K562 (cell line): ENCODE data around the gene C1orf105. TPM values are rescaled to one million over a fixed set of nuclear protein-coding genes. Genes with fewer than 3 reads are reported as not detected.

Experiments used
- MED1 ChIP-seq: sonication (generic); formaldehyde crosslinking; IDR thresholded peaks from 2 replicates; pipeline ENCODE4 v1.8.1; 2023; ENCODE audit warnings: missing genetic modification reagents, borderline replicate concordance
- polyA plus RNA-seq, 8 experiments: library from polyadenylated mRNA; depleted of rRNA in 4 of 8; stranded (reverse) in 5 of 8; unstranded in 3 of 8; fragments of >200 nt; fragmentation: Nextera tagmentation in 2 of 8; fragmentation: Illumina TruSeq in 1 of 8; extraction: Ambion mirVana in 2 of 8; extraction: Trizol in 1 of 8; gene quantifications; 2 replicates each; pipeline versions ENCODE4 v1.2.1 to v1.2.3, GENCODE V29; 2011 to 2014; ENCODE audit warnings: inconsistent platforms in 1 of 8, missing spikeins in 1 of 8
- total RNA-seq, 7 experiments: library from RNA; depleted of rRNA in 6 of 7; stranded (reverse); fragments of >200 nt in 6 of 7; fragmentation: Illumina TruSeq in 2 of 7; extraction: Trizol in 2 of 7; gene quantifications; 2 replicates each; pipeline versions ENCODE4 v1.2.1 to v1.2.3, GENCODE V29; 2011 to 2021; ENCODE audit warnings: low replicate concordance in 1 of 7
- TF ChIP-seq, protein P1 (sequence below), 2 experiments: fragments of 450-650 bp; formaldehyde crosslinking in 1 of 2; IDR thresholded peaks; 2 replicates each; pipeline versions ENCODE4 v1.4.0 to v1.6.1; 2014 to 2020; ENCODE audit warnings: mild to moderate bottlenecking in 2 of 2, borderline replicate concordance in 1 of 2, low read depth in 1 of 2

C1orf105 gene
- total and polyA plus RNA-seq, 9 of the 15 experiments (the other 6 are each of a cell fraction or from before 2014, with no cell fraction given), result 0.08 TPM; not detected in 8

DNA sequence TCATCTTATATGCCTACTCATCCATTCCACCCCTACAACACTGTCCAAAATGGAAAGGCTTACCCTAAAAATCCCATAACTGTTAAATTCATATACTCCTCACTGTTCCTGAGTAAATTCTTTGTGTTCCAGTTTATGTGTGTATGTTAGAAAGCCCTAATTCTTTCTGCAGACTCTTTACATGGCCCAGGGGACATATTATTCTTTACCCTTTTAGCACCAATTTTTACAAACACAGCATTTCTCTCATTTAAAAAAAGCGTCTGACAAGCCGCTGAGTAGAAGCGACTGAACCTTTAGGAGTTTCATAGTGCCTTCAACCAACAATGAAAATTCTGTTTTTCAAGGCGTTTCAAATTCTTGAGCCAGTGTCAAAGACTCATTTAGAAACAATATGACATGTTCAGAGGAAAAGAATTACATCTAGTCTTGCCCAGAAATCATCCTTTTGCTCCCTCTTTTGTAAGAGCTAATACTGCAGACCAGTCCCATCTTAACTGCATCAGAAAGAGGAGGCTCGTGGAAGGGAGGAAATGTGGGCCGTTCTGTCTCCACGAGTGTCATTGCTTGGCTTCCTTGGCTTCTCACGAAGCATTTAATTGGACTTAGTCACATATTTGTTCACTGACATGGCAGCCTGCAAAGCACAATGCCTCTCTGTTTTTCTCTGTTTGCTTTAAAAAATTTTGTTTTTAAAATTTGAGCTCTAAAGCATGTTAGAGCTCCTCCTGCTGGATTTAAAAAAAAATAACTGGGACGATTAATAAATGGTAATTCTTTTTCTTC, 21.3 kb upstream of the C1orf105 start (continued):
- TF ChIP-seq, protein P1, sequence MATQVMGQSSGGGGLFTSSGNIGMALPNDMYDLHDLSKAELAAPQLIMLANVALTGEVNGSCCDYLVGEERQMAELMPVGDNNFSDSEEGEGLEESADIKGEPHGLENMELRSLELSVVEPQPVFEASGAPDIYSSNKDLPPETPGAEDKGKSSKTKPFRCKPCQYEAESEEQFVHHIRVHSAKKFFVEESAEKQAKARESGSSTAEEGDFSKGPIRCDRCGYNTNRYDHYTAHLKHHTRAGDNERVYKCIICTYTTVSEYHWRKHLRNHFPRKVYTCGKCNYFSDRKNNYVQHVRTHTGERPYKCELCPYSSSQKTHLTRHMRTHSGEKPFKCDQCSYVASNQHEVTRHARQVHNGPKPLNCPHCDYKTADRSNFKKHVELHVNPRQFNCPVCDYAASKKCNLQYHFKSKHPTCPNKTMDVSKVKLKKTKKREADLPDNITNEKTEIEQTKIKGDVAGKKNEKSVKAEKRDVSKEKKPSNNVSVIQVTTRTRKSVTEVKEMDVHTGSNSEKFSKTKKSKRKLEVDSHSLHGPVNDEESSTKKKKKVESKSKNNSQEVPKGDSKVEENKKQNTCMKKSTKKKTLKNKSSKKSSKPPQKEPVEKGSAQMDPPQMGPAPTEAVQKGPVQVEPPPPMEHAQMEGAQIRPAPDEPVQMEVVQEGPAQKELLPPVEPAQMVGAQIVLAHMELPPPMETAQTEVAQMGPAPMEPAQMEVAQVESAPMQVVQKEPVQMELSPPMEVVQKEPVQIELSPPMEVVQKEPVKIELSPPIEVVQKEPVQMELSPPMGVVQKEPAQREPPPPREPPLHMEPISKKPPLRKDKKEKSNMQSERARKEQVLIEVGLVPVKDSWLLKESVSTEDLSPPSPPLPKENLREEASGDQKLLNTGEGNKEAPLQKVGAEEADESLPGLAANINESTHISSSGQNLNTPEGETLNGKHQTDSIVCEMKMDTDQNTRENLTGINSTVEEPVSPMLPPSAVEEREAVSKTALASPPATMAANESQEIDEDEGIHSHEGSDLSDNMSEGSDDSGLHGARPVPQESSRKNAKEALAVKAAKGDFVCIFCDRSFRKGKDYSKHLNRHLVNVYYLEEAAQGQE (IDR thresholded peaks at IDR 0.05; ENCODE audit: borderline replicate concordance), result peak; percentile 52; the same call in 1 of the 2 replicates
- TF ChIP-seq, protein P1 (CRISPR knock-in tag; IDR thresholded peaks at IDR 0.05; ENCODE audit: low read depth), result no peak
- TF ChIP-seq MED1 (CRISPR knock-in tag), result no peak
